Measurements from ENCODE around the gene CTDSPL2. TPM values are rescaled to one million over a fixed set of nuclear protein-coding genes. Genes with fewer than 3 reads are reported as not detected.
"Not testable (repeated sequence)": the region's sequence is repeated elsewhere in the genome, so short reads cannot be mapped to it uniquely, and the experiment has no call there.

Gene CTDSPL2
- total RNA-seq, 1 experiment from 2014 or later, result 84.5 TPM

- peak; percentile 23 for DNase-seq
- Histone ChIP-seq H3K27me3 (ENCODE audit: control insufficient read depth, insufficient read depth, low read length) (no peaks in the 10 kb centered on the region), H3K36me3 (replicated peaks; ENCODE audit: control insufficient read depth, insufficient read depth, low read length) (peaks cover 5% of the 10 kb centered on the region; the same call in 1 of the 2 replicates), H3K4me3 (ENCODE audit: insufficient read depth, low read depth, low read length) (peak overlapping the region; percentile 89)
Measured at GRCh38 chr15:44537735-44538240, 110.4 kb downstream of the CTDSPL2 start.

GRCh38 chr15:44541282-44541958, 114.0 kb downstream of the CTDSPL2 start:
- Histone ChIP-seq H3K4me3 (ENCODE audit: insufficient read depth, low read depth, low read length) (no peak overlapping the region), H3K27me3 (ENCODE audit: control insufficient read depth, insufficient read depth, low read length) (no peaks in the 10 kb centered on the region), H3K36me3 (replicated peaks; ENCODE audit: control insufficient read depth, insufficient read depth, low read length) (peaks cover 5% of the 10 kb centered on the region; the same call in 1 of the 2 replicates)
- DNase-seq, result no peak

- Histone ChIP-seq H3K4me3 (ENCODE audit: insufficient read depth, low read depth, low read length) (no peak overlapping the region), H3K27me3 (ENCODE audit: control insufficient read depth, insufficient read depth, low read length) (no peaks in the 10 kb centered on the region), H3K36me3 (replicated peaks; ENCODE audit: control insufficient read depth, insufficient read depth, low read length) (peaks cover 5% of the 10 kb centered on the region; the same call in 1 of the 2 replicates)
- no peak for DNase-seq
Measured at GRCh38 chr15:44542596-44542995, 115.2 kb downstream of the CTDSPL2 start.

- H3K36me3 ChIP-seq (replicated peaks; ENCODE audit: control insufficient read depth, insufficient read depth, low read length); H3K27me3 ChIP-seq (ENCODE audit: control insufficient read depth, insufficient read depth, low read length); DNase-seq; H3K4me3 ChIP-seq (ENCODE audit: insufficient read depth, low read depth, low read length): not testable (repeated sequence)
Measured at GRCh38 chr15:44544745-44545144, 117.3 kb downstream of the CTDSPL2 start.

- H3K4me3 ChIP-seq (ENCODE audit: insufficient read depth, low read depth, low read length), result no peak overlapping the region
- peak; percentile 37 for DNase-seq
- H3K36me3 ChIP-seq (replicated peaks; ENCODE audit: control insufficient read depth, insufficient read depth, low read length), result peaks cover 3% of the 10 kb centered on the region; the same call in 1 of the 2 replicates
- no peaks in the 10 kb centered on the region for H3K27me3 ChIP-seq (ENCODE audit: control insufficient read depth, insufficient read depth, low read length)
Measured at GRCh38 chr15:44545913-44546802, 118.7 kb downstream of the CTDSPL2 start.

GRCh38 chr15:44549152-44549551, 121.7 kb downstream of the CTDSPL2 start:
- H3K27me3 ChIP-seq (ENCODE audit: control insufficient read depth, insufficient read depth, low read length); H3K36me3 ChIP-seq (replicated peaks; ENCODE audit: control insufficient read depth, insufficient read depth, low read length): not testable (repeated sequence)

GRCh38 chr15:44550256-44550655, 122.8 kb downstream of the CTDSPL2 start:
- peaks cover 6% of the 10 kb centered on the region for H3K36me3 ChIP-seq (replicated peaks; ENCODE audit: control insufficient read depth, insufficient read depth, low read length)
- no peak for DNase-seq
- no peaks in the 10 kb centered on the region for H3K27me3 ChIP-seq (ENCODE audit: control insufficient read depth, insufficient read depth, low read length)
- no peak overlapping the region for H3K4me3 ChIP-seq (ENCODE audit: insufficient read depth, low read depth, low read length)

More at GRCh38 chr15:44549152-44549551, 121.7 kb downstream of the CTDSPL2 start:
- DNase-seq; H3K4me3 ChIP-seq (ENCODE audit: insufficient read depth, low read depth, low read length): not testable (repeated sequence)

- H3K4me3 ChIP-seq (ENCODE audit: insufficient read depth, low read depth, low read length), result no peak overlapping the region
- DNase-seq, result no peak
Measured at GRCh38 chr15:44550734-44551133, 123.3 kb downstream of the CTDSPL2 start.

GRCh38 chr15:44554934-44555723, 127.7 kb downstream of the CTDSPL2 start:
- Histone ChIP-seq H3K36me3 (replicated peaks; ENCODE audit: control insufficient read depth, insufficient read depth, low read length) (peaks cover 19% of the 10 kb centered on the region), H3K27me3 (ENCODE audit: control insufficient read depth, insufficient read depth, low read length) (no peaks in the 10 kb centered on the region), H3K4me3 (ENCODE audit: insufficient read depth, low read depth, low read length) (no peak overlapping the region)
- DNase-seq, result no peak

More at GRCh38 chr15:44550734-44551133, 123.3 kb downstream of the CTDSPL2 start:
- Histone ChIP-seq H3K36me3 (replicated peaks; ENCODE audit: control insufficient read depth, insufficient read depth, low read length) (peaks cover 10% of the 10 kb centered on the region), H3K27me3 (ENCODE audit: control insufficient read depth, insufficient read depth, low read length) (no peaks in the 10 kb centered on the region)

GRCh38 chr15:44560926-44561325, 133.5 kb downstream of the CTDSPL2 start:
- DNase-seq; H3K27me3 ChIP-seq (ENCODE audit: control insufficient read depth, insufficient read depth, low read length); H3K4me3 ChIP-seq (ENCODE audit: insufficient read depth, low read depth, low read length): not testable (repeated sequence)
- H3K36me3 ChIP-seq (replicated peaks; ENCODE audit: control insufficient read depth, insufficient read depth, low read length), result peaks cover 53% of the 10 kb centered on the region

- Histone ChIP-seq H3K36me3 (replicated peaks; ENCODE audit: control insufficient read depth, insufficient read depth, low read length) (peaks cover 48% of the 10 kb centered on the region), H3K4me3 (ENCODE audit: insufficient read depth, low read depth, low read length) (no peak overlapping the region), H3K27me3 (ENCODE audit: control insufficient read depth, insufficient read depth, low read length) (no peaks in the 10 kb centered on the region)
- no peak for DNase-seq
Measured at GRCh38 chr15:44565387-44566154, 138.1 kb downstream of the CTDSPL2 start.

- Histone ChIP-seq H3K36me3 (replicated peaks; ENCODE audit: control insufficient read depth, insufficient read depth, low read length) (peaks cover 44% of the 10 kb centered on the region), H3K27me3 (ENCODE audit: control insufficient read depth, insufficient read depth, low read length) (no peaks in the 10 kb centered on the region), H3K4me3 (ENCODE audit: insufficient read depth, low read depth, low read length) (no peak overlapping the region)
- no peak for DNase-seq
Measured at GRCh38 chr15:44566155-44566540, 138.7 kb downstream of the CTDSPL2 start.

- no peak for DNase-seq
- Histone ChIP-seq H3K4me3 (ENCODE audit: insufficient read depth, low read depth, low read length) (no peak overlapping the region), H3K27me3 (ENCODE audit: control insufficient read depth, insufficient read depth, low read length) (no peaks in the 10 kb centered on the region), H3K36me3 (replicated peaks; ENCODE audit: control insufficient read depth, insufficient read depth, low read length) (peaks cover 33% of the 10 kb centered on the region)
Measured at GRCh38 chr15:44568338-44568737, 140.9 kb downstream of the CTDSPL2 start.

Data from H7 (cell line).